Glomerular visceral epithelial cell (primary cell): ENCODE data around the gene PITPNM2.

Experiments
- DNase-seq: peaks from one replicate; pipeline ENCODE4 v3.0.0-alpha.2; 2016; ENCODE audit errors: extremely low spot score

The PITPNM2 gene

DNA sequence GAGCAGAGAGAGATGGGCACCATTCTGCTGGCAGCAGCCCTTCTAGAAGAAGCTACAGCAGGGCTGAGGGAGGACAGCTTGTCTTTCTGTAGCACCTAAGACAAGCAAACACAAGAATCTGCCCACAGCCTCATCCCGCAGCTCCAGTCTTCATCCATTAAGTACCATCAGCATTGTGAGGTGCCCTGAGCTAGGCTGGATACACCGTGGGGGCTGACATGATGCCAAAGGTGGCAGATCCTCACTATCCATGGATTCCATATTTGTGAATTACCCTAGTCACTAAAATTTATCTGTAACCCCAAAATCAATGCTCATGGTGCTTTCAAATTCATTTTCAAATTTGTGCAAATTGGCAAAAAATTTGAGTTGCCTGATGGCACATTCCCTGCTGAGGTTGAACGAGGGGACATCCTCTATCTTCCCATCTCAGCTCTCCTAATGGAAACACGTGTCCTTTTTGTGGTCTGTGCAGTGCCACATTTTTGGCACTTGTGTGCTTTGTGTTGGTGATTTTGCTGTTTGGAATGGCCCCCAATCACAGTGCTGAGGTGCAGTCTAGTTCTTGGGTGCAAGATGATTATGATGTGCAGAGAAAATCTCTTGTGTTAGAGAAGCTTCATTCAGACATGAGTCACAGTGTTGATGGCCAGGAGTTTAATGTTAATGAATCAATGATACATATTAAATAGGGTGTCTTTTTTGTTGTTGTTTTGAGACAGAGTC lies 7.0 kb downstream of the PITPNM2 start:
- DNase-seq: no peak

DNA sequence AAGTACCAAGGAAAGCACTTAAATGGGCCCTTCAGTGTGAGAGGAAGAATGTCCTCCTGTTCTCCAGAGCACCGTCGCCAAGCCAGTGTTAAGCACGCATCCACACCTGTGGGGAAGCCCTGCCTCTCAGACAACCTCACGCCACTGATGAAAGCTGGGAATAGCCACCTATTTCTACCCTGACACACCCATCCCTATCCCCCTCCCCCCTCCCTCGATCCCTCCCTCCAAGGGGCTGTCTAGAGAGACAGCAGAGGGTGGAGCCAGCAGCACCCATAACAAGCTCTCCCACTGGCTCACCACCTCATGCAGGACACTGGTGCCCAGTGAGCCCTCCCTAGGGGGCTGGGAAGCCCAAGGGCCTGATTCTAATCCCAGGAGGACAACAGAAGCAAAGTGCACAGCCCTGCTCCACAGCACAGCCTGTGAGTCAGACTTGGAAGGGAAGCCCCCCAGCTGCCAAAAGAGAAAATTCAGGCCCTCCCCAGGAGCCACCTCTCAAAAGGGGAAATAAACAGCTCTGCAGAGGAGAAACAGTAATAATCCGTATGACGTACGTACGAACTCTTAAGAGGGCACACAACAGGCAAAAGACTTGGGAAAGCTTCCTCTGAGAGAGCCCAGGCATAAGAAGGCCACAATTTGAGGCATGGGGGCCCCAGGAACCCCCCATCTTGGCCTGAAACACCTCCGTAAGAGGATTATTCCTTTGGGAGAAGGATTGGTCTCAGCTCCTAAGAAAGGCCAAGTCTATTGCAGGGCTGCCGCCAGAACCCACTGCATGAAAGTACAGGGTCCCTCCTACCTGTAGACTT lies 7.8 kb downstream of the PITPNM2 start:
- DNase-seq: no peak

DNA sequence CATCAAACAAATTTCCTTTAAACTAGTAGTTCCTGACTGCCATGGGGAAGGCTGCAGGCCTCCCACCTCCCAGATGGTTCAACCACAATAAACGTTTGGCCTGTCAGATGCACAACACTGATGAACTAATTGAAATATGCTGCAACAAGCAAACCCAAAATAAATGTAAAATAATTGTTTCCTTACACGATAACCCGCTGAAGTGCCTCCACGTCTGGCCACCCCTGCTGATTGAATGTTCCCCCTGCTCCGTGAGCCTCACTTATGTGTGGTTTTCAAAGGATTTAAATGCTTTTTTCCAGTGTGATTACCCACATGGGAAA lies 8.4 kb downstream of the PITPNM2 start:
- DNase-seq: no peak

DNA sequence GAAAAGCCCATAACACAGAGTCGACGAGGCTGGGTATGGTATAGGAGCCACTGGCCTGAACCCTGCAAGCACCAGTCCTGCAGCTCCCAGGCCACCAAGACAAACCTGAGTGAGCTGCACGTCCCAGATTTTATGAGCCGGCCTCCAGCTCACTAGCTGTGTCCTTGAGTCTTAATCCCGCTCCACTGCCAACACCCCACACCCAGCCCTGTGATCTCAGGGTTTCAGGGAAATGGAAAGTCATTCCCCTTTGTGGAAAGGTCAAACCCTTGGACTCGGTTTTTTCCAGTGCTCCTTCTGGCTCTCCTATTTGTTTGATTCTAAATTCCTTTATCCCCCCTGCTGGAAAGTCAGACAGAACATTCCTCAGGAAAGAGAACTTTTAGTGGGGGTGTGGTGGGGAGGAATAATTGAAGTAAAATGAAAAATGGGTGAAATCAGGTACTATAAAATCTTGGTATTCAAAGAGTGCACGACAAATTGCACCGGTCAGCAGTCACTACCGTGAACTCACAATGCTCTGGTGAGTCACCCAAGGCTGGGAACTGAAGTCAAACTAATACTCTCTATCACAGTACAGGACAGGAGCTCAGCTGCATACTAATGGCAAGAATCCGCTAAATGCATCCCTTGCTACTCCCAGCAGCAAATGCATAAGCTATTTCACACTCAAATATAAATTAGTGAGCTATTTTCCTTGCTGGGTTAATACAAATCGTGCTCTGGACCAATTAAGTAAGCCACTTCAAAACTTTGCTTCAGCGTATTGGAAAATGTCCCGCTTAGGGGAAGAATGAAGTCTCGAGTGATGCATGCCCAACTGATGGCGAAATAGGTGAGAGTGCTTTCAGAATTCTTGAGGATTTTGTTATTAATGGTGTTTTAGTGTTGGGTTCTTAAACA lies 9.0 kb downstream of the PITPNM2 start:
- peak; percentile 62 for DNase-seq

GRCh38 chr12:123140676-123141614 lies 9.9 kb downstream of the PITPNM2 start:
- no peak for DNase-seq

DNA sequence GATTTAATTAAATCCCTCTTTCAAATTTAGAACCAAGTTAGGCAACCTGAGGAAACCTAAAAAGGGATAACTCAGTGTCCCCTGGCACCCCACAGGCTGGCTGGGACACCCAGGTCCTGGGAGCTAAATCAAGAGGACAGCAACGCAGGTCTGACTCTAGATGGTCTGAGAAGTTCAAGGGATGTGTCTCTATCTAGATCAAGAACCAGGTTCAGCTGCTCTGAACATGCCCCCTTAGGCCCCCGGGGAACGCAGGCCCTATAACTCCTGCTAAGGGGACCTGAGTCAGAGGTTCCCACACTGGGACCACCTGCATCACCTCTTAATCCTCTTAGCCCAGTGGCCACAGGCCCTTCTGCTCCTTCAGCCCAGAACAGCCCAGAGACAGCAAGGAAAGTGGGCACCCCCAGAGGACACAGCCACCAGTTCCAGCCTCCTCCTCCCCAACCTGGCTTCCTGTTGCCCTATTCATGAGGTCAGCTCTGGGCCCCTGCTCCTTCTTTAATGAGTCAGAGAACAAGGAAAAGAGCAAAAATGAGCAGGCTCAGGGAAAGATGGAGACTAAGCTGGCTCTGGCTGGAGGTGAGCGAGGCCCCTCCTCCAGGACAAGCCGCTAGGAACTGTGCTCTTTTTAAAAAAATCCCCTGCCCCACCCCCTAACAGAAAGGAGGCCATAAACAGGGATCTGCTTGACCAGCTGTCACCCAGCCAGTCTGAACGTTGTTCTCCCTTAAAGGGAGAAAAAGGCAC lies 10.8 kb downstream of the PITPNM2 start:
- DNase-seq: peak; percentile 67

- DNase-seq: no peak
Measured at GRCh38 chr12:123135688-123136087, 15.2 kb downstream of the PITPNM2 start.

DNA sequence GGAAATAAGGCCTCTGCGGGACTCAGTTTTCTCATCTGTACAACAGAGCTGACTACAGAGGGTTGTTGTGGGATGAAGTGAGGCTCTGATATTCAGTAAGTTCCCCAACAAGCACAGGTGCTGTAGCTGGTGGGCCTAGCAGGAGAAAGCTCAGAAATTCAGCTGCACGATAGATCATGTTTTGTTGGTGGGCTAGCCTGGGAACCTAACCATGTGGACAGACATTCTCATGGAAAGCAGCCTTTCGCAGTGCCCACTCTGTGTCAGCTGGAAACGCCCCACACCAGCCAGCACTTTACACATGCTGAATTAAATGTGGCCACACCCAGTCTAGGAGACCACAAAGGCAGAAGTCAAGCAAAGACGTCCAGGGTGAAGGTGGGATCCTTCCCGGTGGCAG lies 16.1 kb downstream of the PITPNM2 start:
- no peak for DNase-seq

DNA sequence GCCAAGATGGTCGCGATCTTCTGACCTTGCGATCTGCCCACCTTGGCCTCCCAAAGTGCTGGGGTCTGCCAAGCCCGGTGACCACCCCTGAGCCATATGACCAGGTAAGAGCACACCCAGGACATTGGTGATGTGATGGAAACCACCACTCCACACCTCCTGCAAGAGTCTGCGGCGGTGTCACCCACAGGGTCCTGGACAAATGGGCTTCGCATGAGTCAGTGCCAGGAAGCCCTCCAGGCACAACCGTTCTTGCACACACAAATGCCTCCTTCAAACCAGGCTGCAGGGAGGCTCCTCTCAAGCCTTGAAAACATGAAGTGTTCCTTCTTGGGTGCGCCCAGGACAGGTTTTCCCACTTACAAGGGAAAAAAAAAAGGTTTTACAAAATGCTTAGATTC lies 16.6 kb downstream of the PITPNM2 start:
- no peak for DNase-seq

DNA sequence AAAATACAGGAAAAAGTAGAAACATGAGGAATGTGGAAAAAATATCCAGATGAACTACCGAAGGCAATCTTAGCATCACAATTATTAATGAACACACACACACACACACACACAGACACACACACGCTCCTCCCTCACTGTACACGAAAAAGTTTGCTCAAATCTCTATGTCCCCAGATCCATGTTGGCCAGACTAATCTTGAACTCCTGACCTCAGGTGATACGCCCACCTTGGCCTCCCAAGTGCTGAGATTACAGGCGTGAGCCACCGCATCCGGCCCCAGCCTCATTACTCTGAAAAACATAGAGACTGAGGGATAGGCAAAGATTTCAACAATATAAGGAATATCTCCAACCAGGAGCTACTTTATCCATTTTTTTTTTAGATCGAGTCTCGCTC lies 17.2 kb downstream of the PITPNM2 start:
- DNase-seq: no peak

DNA sequence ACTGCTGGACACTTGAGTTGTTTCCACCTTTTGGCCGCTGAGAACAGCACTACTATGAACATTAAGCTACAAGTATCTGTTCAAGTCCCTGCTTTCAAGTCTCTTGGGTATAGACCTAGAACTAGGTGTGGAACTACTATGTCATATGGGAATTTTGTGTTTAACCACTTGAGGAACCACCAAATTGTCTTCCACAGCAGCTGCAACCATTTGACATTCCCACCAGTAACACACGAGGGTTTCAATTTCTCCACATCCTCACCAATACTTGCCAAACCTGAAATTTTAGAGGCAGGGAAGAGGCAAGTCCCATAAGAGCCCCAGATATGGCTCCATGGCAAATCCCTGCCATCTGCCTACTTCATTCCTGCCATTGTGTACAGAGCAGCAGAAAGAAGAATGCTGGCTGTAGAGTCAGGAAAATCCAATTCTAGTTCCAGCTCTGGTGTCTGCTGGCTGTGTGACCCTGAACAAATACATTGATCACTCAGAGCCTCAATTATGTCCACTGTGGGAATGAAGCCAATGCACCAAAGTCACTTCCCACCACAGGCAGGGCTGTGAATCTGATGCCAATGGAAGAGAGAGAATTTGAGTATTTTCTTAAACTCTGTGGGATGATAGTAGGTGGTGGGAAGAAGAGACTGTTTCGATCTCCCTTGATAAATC lies 17.8 kb downstream of the PITPNM2 start:
- no peak for DNase-seq

- DNase-seq: no peak
Measured at GRCh38 chr12:123131879-123132402, 18.9 kb downstream of the PITPNM2 start.

GRCh38 chr12:123131291-123131832 lies 19.5 kb downstream of the PITPNM2 start:
- no peak for DNase-seq

DNA sequence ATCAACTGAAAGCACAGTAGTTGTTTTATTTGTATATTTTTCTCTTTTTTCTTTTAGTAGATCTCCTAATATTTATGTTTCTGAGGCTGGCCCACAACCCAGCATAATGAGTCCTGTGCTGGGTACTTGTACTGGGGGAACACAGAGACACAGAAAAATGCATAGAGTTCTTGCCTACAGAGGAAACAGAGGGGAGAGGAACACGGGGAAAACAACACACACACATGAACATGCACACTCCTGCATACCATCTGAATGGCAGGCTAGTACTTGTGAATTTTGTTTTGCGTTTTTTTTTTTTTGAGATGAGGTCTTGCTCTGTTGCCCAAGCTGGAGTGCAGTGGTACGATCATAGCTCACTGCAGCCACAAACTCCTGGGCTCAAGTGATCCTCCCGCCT lies 21.3 kb downstream of the PITPNM2 start:
- no peak for DNase-seq

DNA sequence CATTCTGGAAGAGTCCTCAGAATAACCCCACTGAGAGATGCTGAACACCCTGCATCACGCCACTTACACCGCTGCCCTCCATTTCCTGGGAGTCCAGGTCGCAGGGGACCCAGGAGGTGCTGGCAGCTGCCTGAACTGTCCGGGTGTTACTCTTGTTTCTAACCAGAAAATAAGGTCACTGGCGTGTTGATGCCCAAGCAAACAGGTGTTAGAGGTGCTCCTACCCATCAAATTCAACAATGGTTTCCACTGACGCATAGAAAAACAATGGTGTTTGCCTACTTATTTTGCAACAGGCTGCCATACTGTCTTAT lies 23.8 kb downstream of the PITPNM2 start:
- DNase-seq: no peak

DNA sequence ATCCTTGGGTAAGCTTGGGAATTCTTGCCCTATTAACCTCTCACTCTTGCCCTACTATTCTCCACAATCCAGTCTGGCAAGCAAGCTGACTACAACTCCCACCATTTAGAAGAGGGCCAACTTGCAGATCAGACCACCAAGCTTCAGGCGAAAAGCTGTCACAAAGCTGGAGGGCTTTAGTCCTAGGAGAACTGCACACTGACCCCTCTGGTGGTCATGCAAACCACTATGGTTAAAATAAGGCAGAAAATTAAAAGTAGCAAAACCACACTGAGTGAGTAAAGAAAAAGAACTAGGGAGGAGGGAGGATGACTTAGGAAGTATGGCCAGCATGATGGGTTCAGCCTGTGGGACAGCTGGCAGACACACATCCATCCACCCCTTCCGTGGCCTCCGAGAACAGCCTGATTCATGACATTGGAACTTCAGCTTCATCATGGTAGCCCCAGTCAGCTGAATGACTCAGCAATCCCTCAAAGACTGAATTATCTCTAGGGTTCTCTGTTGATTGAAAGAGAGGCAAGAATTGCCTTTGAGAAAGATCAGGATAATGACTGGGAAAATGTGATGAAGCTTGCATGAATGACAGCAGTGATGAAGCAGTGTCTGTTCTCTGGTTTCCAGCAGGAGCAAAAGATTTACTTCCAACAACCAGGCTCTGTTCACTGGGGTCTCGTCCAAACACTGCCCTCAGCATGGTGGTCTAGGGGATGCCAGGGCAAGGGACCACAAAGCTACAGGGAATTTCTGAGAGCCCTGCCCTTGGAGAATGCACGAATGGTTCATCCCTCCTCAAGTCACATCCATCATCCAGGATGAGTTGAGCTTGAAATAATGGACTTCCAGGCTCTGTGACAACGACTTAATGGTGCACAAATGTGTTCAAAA lies 24.4 kb downstream of the PITPNM2 start:
- peak; percentile 97 for DNase-seq

GRCh38 chr12:123122626-123123025 lies 28.3 kb downstream of the PITPNM2 start:
- no peak for DNase-seq

- DNase-seq: no peak
Measured at GRCh38 chr12:123121670-123122069, 29.2 kb downstream of the PITPNM2 start.
